HepG2 (cell line): Measurements from ENCODE around the gene NBEAL2. TPM values are rescaled to one million over a fixed set of nuclear protein-coding genes. Genes with fewer than 3 reads are reported as not detected.

Experiments used
- ATAC-seq: fragments of 200-7000 bp; cut with Tn5 transposase; 3 replicates; pipeline ENCODE4 v1.9.1; 2020; ENCODE audit warnings: mild to moderate bottlenecking, moderate library complexity
- BruUV-seq: library from RNA; stranded (reverse); fragments of 400-500 nt; replicated peaks from 2 replicates; lab custom pipeline; 2021; lab: Mats Ljungman, UMichigan
- CTCF ChIA-PET: fragments of 300-600 bp; formaldehyde crosslinking; extraction: SDS; loops from one replicate; lab custom pipeline; 2021; ENCODE audit warnings: low total read pairs, inconsistent platforms, low intra/inter-chr PET ratio; lab: Yijun Ruan, JAX
- POLR2A ChIA-PET: fragments of 350-600 bp; sonication (Branson Sonifier 250); formaldehyde crosslinking; loops from one replicate; lab custom pipeline; 2020; ENCODE audit warnings: antibody characterized with exemption, inconsistent platforms; lab: Yijun Ruan, JAX
- DNase-seq: peaks from one replicate; pipeline ENCODE4 v3.0.0-alpha.2; 2015; ENCODE audit warnings: low spot score
- FAIRE-seq: peaks from 3 replicates; lab custom pipeline; 2011; peaks lifted over from hg19 to GRCh38; lab: Jason Lieb, UNC
- H2AFZ ChIP-seq: one replicate; pipeline ENCODE4 v1.6.1; 2011; ENCODE audit warnings: low read length, inconsistent platforms
- H3K27ac ChIP-seq: fragments of 300-600 bp; 3 replicates; pipeline ENCODE4 v1.8.0; 2011; ENCODE audit warnings: mixed run types, mild to moderate bottlenecking, mixed read lengths, low read length, inconsistent platforms; ENCODE audit not compliant: insufficient read depth; ENCODE audit errors: extremely low read length
- H3K27me3 ChIP-seq, 2 experiments: fragments of 200-600 bp in 1 of 2; 2 replicates in 1 of 2; 3 replicates in 1 of 2; pipeline versions ENCODE4 v1.6.0 to v1.8.0; 2011; ENCODE audit warnings: low read length in 2 of 2, mild to moderate bottlenecking in 2 of 2, moderate library complexity in 2 of 2, inconsistent platforms in 1 of 2; ENCODE audit not compliant: insufficient read depth in 2 of 2, control insufficient read depth in 1 of 2
- H3K36me3 ChIP-seq, 2 experiments: fragments of 200-600 bp in 1 of 2; replicated peaks in 1 of 2; 2 replicates in 1 of 2; 3 replicates in 1 of 2; pipeline versions ENCODE4 v1.5.1 to v1.8.0; 2011; ENCODE audit warnings: low read length in 2 of 2, inconsistent platforms in 1 of 2; ENCODE audit not compliant: insufficient read depth in 2 of 2, control insufficient read depth in 1 of 2
- H3K4me1 ChIP-seq: 2 replicates; pipeline ENCODE4 v1.5.1; 2012; ENCODE audit warnings: low read length, inconsistent platforms; ENCODE audit not compliant: insufficient read depth
- H3K4me2 ChIP-seq: 2 replicates; pipeline ENCODE4 v1.6.0; 2011; ENCODE audit warnings: low read depth, low read length, inconsistent platforms
- H3K4me3 ChIP-seq, 3 experiments: fragments of 200-600 bp in 1 of 3; sonication (generic), shearing (Covaris generic) in 1 of 3; replicated peaks in 1 of 3; 2 replicates each; pipeline ENCODE4 v1.5.1; 2011 to 2016; ENCODE audit warnings: low read length in 3 of 3, inconsistent platforms in 2 of 3, low read depth in 2 of 3, mild to moderate bottlenecking in 2 of 3, control low read depth in 1 of 3, mixed read lengths in 1 of 3; ENCODE audit not compliant: insufficient read depth in 1 of 3
- H3K79me2 ChIP-seq: one replicate; pipeline ENCODE4 v1.6.1; 2011; ENCODE audit warnings: low read length, inconsistent platforms; ENCODE audit not compliant: insufficient read depth
- H3K9ac ChIP-seq: 2 replicates; pipeline ENCODE4 v1.6.0; 2011; ENCODE audit warnings: mild to moderate bottlenecking, low read depth, low read length, inconsistent platforms; ENCODE audit not compliant: insufficient read depth
- H3K9me3 ChIP-seq: 2 replicates; pipeline ENCODE4 v1.5.1; 2012; ENCODE audit warnings: mild to moderate bottlenecking, low read length
- H4K20me1 ChIP-seq: 2 replicates; pipeline ENCODE4 v1.6.0; 2011; ENCODE audit warnings: inconsistent platforms, mild to moderate bottlenecking, low read length, moderate library complexity; ENCODE audit not compliant: insufficient read depth
- AGO2 ChIP-seq: fragments of 200-400 bp; formaldehyde crosslinking; optimal IDR thresholded peaks from 2 replicates; pipeline ENCODE3; 2017; ENCODE audit warnings: mild to moderate bottlenecking, low read depth, low read length, moderate library complexity
- ATF7-NPFF ChIP-seq: sonication (generic); formaldehyde crosslinking; IDR thresholded peaks from 2 replicates; pipeline ENCODE4 v1.8.1; 2023; ENCODE audit warnings: mild to moderate bottlenecking, low read depth, missing genetic modification reagents, moderate library complexity
- ELF3 ChIP-seq: IDR thresholded peaks from 2 replicates; pipeline ENCODE4 v1.6.1; 2016; ENCODE audit warnings: missing genetic modification reagents, missing compliant biosample characterization
- ELK4 ChIP-seq: sonication (generic); formaldehyde crosslinking; IDR thresholded peaks from 2 replicates; pipeline ENCODE4 v1.9.0; 2021; ENCODE audit warnings: missing genetic modification reagents, borderline replicate concordance
- HINFP ChIP-seq: sonication (generic); formaldehyde crosslinking; IDR thresholded peaks from 2 replicates; pipeline ENCODE4 v1.4.0; 2020; ENCODE audit warnings: low read depth, mild to moderate bottlenecking, missing genetic modification reagents
- HNF4G ChIP-seq, 2 experiments: sonication (generic) in 1 of 2; formaldehyde crosslinking in 1 of 2; IDR thresholded peaks; 2 replicates each; pipeline versions ENCODE4 v1.4.0 to v1.6.1; 2011 to 2020; ENCODE audit warnings: borderline replicate concordance in 2 of 2, low read depth in 2 of 2, mild to moderate bottlenecking in 2 of 2, low read length in 1 of 2, missing genetic modification reagents in 1 of 2, moderate library complexity in 1 of 2
- KDM3A ChIP-seq: IDR thresholded peaks from 2 replicates; pipeline ENCODE4 v1.6.1; 2018; ENCODE audit warnings: low read depth, missing compliant biosample characterization
- KLF6 ChIP-seq: IDR thresholded peaks from 2 replicates; pipeline ENCODE4 v1.8.0; 2016; ENCODE audit warnings: missing biosample characterization, missing genetic modification reagents
- NFATC3 ChIP-seq: sonication (generic); formaldehyde crosslinking; IDR thresholded peaks from 2 replicates; pipeline ENCODE4 v1.5.1; 2020; ENCODE audit warnings: mild to moderate bottlenecking, missing genetic modification reagents
- POLR2A ChIP-seq, 2 experiments: IDR thresholded peaks; 2 replicates each; pipeline ENCODE4 v1.6.1; 2011; ENCODE audit warnings: low read depth in 2 of 2, low read length in 2 of 2, mild to moderate bottlenecking in 1 of 2, moderate library complexity in 1 of 2; ENCODE audit not compliant: insufficient read depth in 1 of 2
- SP5 ChIP-seq: IDR thresholded peaks from 2 replicates; pipeline ENCODE4 v1.6.1; 2016; ENCODE audit warnings: low read depth, borderline replicate concordance
- ZBTB26 ChIP-seq: IDR thresholded peaks from 2 replicates; pipeline ENCODE4 v1.6.1; 2016; ENCODE audit warnings: missing compliant biosample characterization, missing genetic modification reagents, borderline replicate concordance
- ZMAT5 ChIP-seq: sonication (generic); formaldehyde crosslinking; IDR thresholded peaks from 2 replicates; pipeline ENCODE4 v1.5.0; 2020; ENCODE audit warnings: mild to moderate bottlenecking, low read depth, missing genetic modification reagents, borderline replicate concordance
- ZNF275 ChIP-seq: sonication (generic); formaldehyde crosslinking; IDR thresholded peaks from 2 replicates; pipeline ENCODE4 v1.8.0; 2022; ENCODE audit warnings: missing genetic modification reagents, mild to moderate bottlenecking, inconsistent platforms, borderline replicate concordance
- ZNF282 ChIP-seq: fragments of 450-650 bp; IDR thresholded peaks from 2 replicates; pipeline ENCODE4 v1.6.1; 2018; ENCODE audit not compliant: partially characterized antibody
- ZNF790 ChIP-seq: sonication (generic); formaldehyde crosslinking; IDR thresholded peaks from 2 replicates; pipeline ENCODE4 v1.8.0; 2022; ENCODE audit warnings: missing genetic modification reagents, mild to moderate bottlenecking, borderline replicate concordance
- ZNF792 ChIP-seq: IDR thresholded peaks from 2 replicates; pipeline ENCODE4 v1.6.1; 2016
- WGBS: methylation state at CpG from one replicate; pipeline ENCODE4 v1.1.6; 2017; ENCODE audit warnings: low lambda C conversion rate; 5-methylcytosine and 5-hydroxymethylcytosine counted together
- in situ Hi-C: cut with HindIII; loops from 2 replicates; pipeline ENCODE4 v1.10.0; 2017; ENCODE audit warnings: low pct_unique_long_range_greater_than_20kb; ENCODE audit not compliant: extremely low pct_ligation_motif_present
- intact Hi-C: fragments of 100-400 bp; cut with micrococcal nuclease; formaldehyde crosslinking; loops from one replicate; pipeline ENCODE4 v1.10.0; 2022; ENCODE audit not compliant: unreplicated experiment
- polyA plus RNA-seq, 8 experiments: library from polyadenylated mRNA; depleted of rRNA in 3 of 8; stranded (reverse) in 7 of 8; unstranded in 1 of 8; fragments of >200 nt; fragmentation: Illumina TruSeq in 4 of 8; extraction: Trizol in 4 of 8; gene quantifications; 2 replicates each; pipeline versions ENCODE4 v1.2.1 to v1.2.3, GENCODE V29; 2011 to 2016; ENCODE audit warnings: low read depth in 4 of 8, missing spikeins in 1 of 8, mixed read lengths in 1 of 8; ENCODE audit not compliant: insufficient read depth in 1 of 8
- total RNA-seq, 5 experiments: library from RNA; depleted of rRNA; stranded (reverse); fragments of >200 nt; fragmentation: Illumina TruSeq; extraction: Trizol; gene quantifications; 2 replicates each; pipeline ENCODE4 v1.2.3, GENCODE V29; 2016; ENCODE audit warnings: low read depth in 1 of 5

NBEAL2 gene
- total and polyA plus RNA-seq, 2 of the 13 experiments (the other 11 are each of a cell fraction or from before 2014, with no cell fraction given), result 9.7 to 12.4 TPM

GRCh38 chr3:47010910-47011309 lies 31.4 kb downstream of the NBEAL2 start (continued):
- no peak for TF ChIP-seq AGO2
- no peak for TF ChIP-seq ZNF282
- no peak for TF ChIP-seq ZNF790 (CRISPR knock-in tag)
- TF ChIP-seq NFATC3, result no peak
- no peak for TF ChIP-seq ELF3 (CRISPR knock-in tag)

GRCh38 chr3:47011371-47011770 lies 31.9 kb downstream of the NBEAL2 start:
- Histone ChIP-seq H3K36me3 (peaks cover 6 to 21% of the 10 kb centered on the region in 2 experiments; a peak in 4 of 5 replicates), H3K4me1 (peaks cover 5% of the 10 kb centered on the region; the same call in 1 of the 2 replicates), H3K9ac (no peak overlapping the region), H3K27me3 (no peaks in the 10 kb centered on the region), H3K27ac (no peak overlapping the region), H3K79me2 (no peaks in the 10 kb centered on the region), H3K4me2 (no peak overlapping the region), H3K4me3 (no peak overlapping the region), H4K20me1 (no peaks in the 10 kb centered on the region), H2AFZ (no peak overlapping the region), H3K9me3 (no peaks in the 10 kb centered on the region)
- DNase-seq (no peak), FAIRE-seq (no peak), ATAC-seq (no peak)
- 76% methylated on average over 3 of the region's 6 CpGs for WGBS
- CTCF ChIA-PET, result no interaction called here
- POLR2A ChIA-PET, result no interaction called here
- no peak for TF ChIP-seq ZMAT5 (CRISPR knock-in tag)
- TF ChIP-seq SP5 (CRISPR knock-in tag), result no peak
- no peak for TF ChIP-seq ZBTB26 (CRISPR knock-in tag)
- TF ChIP-seq POLR2A (IDR thresholded peaks at IDR 0.05; ENCODE audit: insufficient read depth in 1 of 2, low read depth in 2 of 2, low read length in 2 of 2), result no peak
- TF ChIP-seq ZNF275 (CRISPR knock-in tag), result no peak
- no peak for TF ChIP-seq KLF6
- no peak for TF ChIP-seq KDM3A
- TF ChIP-seq ATF7-NPFF (CRISPR knock-in tag), result no peak
- no peak for TF ChIP-seq ELK4 (CRISPR knock-in tag)
- no peak for TF ChIP-seq HNF4G (IDR thresholded peaks at IDR 0.05; ENCODE audit: borderline replicate concordance, low read depth, low read length)
- TF ChIP-seq HNF4G (CRISPR knock-in tag; IDR thresholded peaks at IDR 0.05; ENCODE audit: borderline replicate concordance, low read depth), result no peak
- no peak for TF ChIP-seq ZNF792 (CRISPR knock-in tag)
- TF ChIP-seq HINFP (CRISPR knock-in tag), result no peak
- intact Hi-C loops (loop anchor here (10.0 kb wide), 1 partner anchor 53 kb away; no protein-coding TSS in a partner anchor), in situ Hi-C loops (no loop called here)
- BruUV-seq, result no TSS peak
